Islet of Langerhans (tissue), 1 donor: ENCODE measurements around the gene MYOF.
"Not testable (repeated sequence)": the region's sequence is repeated elsewhere in the genome, so short reads cannot be mapped to it uniquely, and the experiment has no call there.

Experiments used
- FAIRE-seq: peaks from one replicate; lab custom pipeline; 2011; peaks lifted over from hg19 to GRCh38; lab: Jason Lieb, UNC

The MYOF gene

DNA sequence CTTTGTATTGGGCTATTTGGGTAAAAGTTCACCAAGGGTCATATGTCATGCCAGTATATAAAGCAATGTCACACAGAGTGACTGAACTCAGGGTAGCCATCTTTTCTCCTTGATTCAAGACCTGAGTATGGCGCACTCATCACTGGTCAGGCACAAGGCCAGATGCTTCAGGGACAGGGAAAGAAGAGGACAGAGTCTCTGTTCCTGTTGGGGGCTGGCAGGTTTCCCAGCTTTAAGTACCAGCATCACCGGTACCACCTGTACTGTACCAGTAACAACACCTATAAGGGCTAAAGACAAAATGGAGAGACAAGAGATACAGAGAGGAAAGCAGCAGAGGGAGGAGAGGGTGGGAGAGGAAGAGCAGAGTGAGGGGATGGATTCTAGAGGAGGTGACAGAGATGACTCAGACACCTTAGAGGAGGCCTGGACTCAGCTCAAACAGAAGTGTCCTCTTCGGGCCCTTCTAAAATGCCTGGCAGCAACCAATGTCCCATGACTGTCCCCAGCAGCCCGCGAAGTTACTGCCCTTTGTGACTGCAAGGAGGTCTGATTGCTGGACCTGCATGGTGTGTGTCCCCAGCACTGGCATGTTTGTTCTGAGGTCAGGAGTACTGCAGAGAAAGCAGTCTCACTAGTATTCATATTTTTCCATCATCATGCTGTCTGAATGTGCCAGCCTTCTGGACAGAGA is 191.3 kb downstream of the MYOF start:
- FAIRE-seq: no peak

DNA sequence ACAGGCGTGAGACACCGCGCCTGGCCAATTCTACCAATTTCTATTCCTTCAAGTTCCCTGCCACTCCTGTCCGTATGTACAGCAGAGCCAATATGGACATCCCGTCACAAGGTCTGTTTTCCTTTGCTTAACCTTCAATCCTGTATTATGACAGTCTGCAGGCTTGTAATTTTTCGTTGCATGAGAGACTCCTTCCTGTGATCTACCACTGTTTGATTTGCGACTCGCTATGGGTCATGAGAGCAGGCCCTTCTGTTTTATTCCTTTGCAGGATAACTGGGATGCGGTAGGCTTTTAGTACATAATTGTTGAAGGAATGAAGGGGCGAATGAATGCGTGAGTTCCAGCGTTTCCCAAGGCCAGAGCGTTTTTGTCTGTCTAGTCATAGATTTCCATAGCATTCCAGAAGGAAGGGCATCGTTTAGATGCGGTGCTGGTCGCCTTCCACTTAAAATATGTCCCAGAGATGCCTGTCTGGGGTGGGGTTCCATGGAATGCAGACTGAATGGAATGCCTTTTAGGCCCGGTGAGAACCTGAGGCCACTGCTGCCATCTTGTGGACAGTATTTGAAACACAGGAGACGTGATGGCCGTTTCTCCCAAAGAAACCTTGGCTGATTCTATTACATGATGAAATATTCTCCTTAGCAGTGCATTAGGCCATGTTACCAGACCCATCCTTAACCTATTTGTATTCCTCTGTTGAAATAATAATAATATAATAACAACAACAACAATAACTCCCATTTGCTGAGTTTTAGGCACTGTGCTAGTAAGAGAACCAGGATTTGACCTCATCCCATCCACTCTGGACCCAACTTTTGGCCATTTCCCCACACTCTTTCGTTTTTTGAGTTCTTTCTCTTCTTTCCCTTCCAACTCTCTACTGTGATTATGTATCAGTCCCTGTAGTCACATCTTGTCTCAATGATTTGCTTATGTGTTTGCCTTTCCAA is 193.2 kb downstream of the MYOF start:
- no peak for FAIRE-seq

DNA sequence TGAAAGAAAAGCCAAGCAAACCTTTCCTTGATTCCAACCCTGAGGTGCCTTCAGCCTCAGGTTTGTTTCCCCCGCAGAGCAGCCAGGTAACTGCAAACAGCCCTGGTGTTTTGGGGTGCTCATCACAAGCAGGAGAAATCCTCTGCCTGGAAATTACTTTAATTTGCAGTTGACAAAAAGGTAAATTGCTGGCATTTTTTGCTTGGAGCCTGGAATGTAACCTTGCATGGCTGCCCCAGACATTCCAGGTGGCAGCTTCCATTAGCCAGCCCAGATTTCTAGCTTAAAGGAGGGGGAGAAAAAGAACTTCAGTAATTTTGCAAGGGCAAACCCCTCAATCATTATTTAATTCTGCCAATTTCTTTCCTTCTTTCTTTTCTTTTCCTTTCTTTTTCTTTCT is 194.4 kb downstream of the MYOF start:
- no peak for FAIRE-seq

DNA sequence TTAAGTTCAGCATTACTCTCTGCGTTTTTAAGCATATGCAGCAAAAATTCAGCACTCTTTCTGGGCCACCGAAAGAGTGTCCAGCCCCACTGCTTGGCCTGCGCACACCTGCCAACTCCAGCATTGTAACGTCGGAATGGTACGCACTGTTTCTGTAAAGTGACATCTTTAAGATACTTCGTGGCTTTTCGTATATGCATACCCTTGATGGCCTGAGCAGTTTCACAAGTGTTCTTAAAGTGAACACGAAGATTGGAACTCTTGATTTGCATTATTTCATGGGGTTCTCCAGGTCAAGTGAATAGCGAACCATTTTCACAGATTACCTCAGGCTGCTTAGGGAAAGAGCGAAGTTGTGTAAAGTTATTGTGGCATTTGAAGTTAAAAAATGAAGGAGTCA is 197.9 kb downstream of the MYOF start:
- FAIRE-seq: not testable (repeated sequence)

DNA sequence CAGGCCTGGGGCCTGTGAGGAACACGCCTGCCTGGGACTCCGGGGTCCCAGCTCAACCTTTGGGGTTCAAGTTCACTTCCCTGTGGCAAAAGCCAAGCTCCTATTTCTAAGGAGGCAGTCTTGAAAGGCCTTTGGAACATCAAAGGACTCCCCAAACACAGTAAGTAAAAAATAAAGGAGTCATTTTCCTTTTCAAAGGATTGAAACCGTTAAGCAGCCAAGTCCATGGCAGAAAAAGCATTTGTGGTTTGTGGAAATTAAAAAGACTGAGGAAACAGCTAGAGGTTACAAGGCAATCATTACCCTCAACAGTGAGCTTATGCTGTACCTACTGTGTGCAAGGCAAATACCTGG is 200.8 kb downstream of the MYOF start:
- FAIRE-seq: no peak

DNA sequence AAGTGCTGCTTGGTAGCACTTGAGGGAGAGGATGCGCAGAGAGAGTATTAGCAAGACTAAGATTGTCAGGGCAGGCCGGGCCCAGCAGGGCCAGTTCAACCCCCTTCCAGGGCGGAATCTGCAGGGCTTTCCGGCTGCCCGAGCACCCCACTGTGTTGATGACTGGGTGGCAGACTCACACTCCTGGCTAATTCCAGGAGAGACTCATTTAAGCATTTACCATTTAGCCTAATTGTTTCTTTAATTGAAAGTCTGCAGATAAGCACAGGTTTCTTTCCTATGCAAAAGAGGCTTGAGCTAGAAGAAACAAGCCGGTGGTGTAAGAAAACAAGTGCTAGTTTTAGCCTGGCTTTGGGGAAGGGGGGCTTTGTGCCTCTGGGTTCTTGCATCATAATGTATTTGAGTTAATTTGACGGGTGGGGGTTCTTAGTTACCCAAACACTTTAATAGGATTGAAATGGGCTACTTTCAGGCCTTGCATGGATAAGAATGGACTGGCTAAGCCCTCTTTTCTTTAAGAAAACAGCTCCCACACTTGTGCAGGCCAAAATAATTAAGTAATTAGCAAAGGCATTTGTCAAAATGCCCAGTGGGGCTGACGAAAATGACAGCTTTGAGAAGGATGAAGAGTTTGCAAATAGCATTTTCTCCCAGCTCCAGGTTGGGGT is 201.3 kb downstream of the MYOF start:
- no peak for FAIRE-seq

DNA sequence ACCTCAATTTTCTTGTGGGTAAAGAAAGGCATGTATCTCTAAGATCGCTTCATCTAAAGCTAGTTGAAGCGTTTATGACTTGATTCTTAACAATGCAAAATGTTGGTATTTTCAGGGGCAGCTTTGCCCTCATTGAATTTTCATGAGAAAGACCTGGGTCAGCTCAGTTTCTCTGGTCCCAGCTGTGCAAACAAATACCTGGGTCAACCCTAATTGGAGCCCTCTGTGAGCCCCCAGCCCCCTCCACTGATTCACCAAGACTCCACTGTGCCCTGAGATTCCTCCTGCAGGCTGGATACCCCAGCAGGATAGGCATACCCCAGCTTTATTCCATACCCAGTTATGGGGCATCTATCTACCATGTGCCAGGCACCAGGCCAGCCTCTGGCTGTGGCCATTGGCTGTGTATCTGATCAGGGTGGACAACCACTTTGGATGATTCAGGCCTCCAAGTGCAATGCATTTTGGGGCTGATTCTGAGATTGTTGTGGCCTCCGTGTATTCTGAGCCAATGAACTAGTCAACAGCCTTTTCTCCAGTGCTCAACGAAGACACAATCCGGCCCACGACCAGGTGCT is 201.9 kb downstream of the MYOF start:
- FAIRE-seq: no peak

DNA sequence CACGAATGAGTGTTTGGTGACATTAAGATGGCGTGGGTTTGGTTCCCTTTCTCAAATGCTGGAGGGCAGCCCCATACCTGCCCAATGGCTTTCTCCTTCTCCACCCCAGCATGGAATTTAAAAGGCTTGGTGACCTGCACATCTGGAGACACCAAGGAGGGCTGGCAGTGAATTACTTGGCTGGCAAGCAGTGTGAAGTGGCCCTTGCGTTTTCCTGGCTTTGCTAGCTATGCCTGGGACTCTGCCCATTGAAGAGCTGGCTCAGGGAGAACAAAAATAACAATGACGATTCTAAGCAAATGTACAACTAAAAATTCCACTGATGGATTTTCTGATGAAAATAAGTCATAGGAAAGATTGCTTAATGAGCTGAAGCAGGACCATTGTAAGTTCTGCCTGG is 204.8 kb downstream of the MYOF start:
- no peak for FAIRE-seq

DNA sequence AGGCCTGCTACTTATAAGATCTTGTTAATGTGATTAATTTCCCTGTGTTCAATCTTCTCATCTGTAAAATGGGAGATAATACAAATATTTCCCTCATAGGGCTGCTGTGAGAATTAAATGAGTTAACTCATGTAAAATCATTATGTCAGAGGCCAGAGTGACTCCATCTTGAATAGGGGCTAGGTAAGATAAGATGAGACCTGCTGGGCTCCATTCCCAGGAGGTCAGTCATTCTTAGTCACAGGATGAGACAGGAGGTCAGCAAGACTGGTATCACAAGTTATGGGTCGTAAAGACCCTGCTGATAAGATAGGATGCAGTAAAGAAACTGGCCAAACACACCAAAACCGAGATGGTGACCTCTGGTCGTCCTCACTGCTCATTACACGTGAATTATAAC is 207.7 kb downstream of the MYOF start:
- no peak for FAIRE-seq

DNA sequence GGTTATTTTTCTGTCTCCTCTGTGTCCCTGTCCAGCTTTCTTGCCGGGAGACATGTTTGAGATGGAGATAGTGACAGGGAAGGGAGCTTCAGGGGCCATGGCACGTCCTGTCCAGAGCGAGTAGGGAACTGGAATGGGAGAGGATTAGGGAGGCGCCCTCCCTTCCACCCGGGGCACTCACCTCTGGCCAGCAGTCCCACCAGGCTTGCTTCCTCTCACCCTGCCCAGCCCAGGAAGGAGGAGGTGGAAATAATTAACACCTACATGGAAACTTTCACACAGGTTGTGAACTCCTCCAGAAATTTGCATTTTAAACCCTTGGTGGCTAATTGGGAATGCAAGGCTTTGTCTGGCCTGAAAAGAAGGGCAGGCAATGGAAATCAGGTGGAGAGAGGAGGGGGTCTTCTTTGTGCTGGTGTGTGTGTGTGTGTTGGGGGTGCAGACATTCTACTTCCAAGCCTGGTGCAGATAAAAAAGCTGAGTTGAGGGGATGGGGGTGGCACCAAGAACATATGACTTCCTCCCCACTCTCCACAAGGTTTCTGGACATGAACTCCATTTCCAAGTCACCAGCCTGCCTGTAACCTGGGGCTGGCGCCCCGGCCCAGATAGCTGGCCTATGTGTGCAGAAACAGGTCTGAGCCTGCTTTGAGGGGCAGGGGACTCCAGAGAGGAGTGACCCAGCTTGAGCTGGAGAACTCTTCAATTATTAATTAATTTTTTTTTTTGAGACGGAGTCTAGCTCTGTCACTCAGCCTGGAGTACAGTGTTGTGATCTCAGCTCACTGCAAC is 209.1 kb downstream of the MYOF start:
- FAIRE-seq: no peak

DNA sequence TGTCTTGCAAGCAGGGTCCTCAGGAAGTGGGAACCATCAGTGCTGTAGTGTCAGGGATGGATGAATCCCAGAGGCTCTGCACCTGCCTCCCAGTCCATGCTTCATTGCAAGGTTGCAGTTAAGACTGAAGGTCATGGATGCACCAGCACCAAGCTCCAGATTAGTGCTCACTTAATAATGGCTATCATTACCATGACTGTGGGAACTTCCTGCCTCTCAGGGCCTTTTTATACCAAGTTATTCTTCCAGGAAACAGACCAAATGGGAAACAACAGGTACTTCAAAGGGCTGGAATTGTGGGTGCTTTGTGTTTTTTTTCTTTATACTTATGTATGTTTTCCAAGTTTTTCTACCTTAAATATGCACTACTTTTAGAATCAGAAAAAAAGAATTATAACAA is 210.8 kb downstream of the MYOF start:
- FAIRE-seq: no peak

DNA sequence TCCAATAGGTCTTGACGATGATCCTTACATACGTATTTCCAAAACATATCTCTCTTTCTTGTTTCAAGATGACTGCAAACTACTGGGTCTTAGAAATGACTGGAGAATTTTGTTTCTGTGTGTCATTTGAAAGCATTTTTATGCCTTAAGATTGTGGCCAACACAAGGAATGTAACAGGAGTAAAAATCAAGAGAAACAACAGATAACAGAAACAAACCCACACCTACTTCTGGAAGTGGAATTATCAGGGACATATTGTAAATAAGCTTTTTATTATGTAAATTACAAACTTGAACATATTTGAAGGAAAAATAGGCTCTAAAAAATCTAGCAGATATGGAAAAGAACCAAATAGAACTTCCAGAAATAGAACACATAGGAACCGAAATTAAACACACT is 212.9 kb downstream of the MYOF start:
- no peak for FAIRE-seq

DNA sequence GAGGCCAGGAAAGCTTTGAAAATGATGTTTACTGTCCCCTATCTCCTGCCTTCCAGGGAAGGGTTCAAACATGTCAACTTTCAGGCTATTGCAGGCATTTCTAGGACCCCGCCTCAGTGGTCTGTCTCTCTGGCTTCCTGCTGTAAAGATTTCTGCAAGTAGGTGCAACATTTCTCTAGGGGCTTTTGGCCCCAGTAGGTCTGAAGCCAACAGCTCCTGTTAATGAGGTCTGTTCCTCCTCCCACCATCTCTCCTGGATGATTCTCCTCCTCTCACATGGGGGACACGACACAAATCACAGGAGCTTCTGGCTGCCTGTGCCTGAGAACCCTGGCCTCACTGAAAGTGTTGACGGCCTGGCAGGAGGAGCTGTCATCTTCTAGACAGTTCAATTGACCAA is 214.1 kb downstream of the MYOF start:
- FAIRE-seq: no peak

DNA sequence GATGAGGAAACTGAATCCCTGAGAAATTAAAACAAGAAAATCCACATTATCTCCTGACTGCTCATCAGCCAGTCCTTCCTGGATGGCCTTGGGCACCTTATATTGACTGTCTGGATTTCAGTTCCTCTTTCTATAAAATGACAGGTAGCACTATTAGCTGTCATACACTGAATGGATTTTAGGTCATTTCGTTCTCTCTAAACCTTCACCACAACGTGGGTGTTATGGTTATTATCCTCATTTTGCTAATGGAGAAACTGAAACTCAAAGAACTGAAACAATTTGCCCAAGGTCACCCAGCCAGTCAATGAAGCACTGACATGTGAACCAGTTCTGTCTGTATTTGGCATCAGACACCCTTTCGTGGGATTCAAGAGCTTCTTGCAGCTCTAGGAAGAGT is 214.6 kb downstream of the MYOF start:
- no peak for FAIRE-seq

DNA sequence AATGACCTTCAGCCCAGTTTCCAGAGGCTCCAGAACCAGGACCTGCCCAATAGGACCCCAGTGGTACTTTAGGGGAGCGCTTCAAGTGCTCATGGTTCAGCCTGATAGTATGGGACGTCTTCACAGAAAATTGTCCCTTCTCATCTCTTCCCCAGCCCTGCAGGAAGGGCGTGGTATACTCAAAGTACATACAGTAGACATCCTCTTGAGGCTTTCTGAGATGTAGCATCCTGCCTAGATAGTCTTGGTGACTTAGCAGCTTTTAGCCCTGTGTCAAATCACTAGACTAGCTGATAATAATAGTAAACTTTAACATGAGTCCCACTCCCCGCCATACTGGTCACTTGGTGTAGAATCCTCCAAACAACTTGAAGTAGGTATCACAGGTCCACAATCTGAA is 215.3 kb downstream of the MYOF start:
- FAIRE-seq: no peak

DNA sequence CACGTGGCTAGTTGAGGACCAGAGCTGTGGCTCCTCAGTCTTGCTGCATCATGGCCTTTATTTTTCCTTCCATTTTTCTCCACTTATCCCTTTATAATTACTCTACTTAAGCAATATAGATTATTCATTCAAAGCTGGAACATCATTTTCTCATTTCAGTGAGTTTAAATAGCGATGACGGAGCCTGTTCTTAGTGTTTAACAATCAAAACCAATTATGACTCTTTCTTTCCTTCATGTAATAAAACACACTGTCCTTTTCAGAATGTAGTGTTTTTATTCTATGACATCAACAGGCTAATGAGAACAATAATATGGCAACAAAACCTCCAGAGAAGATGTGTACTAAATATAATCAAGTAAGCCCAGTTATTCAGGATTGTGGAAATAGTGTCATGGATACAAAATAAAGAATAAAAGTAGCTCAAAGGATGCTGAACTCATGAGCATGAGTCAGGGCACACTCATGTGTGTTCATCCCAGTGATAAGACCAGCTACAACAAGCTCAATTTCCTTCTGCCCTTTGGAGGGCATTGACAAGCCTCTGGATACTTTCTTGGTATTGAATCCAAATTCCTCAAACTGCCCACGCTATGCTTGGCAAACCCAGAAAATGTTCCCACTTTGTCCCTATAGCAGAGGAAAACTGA is 220.0 kb downstream of the MYOF start:
- FAIRE-seq: no peak

DNA sequence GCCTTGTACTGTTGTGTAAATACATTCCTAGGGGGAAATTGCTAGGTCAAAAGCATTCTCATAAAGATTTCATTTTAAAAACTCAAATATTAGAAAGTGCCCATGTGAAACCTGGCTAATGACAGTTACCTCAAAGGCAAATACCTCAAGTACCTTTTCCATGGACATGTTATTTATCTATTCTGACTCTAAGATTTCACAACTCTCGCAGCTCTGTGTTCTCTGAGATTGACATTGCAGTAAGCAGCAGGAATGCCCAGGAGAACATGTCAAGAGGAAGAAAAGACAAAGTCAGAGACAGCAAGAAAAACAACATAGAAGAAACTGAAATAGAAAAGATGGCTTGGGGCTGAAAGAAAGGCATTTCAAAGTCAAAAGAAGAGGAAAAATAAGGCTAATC is 221.0 kb downstream of the MYOF start:
- FAIRE-seq: no peak

DNA sequence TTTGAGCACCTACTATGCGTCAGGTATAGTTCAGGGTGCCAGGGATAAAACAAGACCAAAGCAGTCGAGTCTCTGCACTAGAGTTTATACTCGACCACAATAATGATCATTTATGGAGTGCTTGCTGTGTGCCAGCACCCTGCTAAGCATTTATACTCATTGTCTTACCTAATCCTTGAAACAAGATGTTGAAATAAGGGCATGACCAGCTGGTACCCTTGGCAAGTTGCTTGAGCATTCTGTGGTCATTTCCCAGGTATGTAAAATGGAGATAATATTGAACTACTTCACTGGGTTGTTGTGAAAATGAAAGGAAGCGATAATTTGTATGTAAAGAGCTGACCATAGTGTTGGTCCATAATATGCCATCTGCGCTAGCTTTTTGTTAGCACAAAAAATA is 223.0 kb downstream of the MYOF start:
- no peak for FAIRE-seq
